Memory B cell (primary cell): ENCODE data around the gene COMMD3.

ENCODE experiments used
- ATAC-seq: fragments of 150-1000 bp; cut with Tn5 transposase; 2 replicates; pipeline ENCODE4 v1.10.0; 2021; ENCODE audit warnings: low read depth, mild to moderate bottlenecking, moderate library complexity
- DNase-seq, 2 donors: peaks; one replicate each; pipeline ENCODE4 v3.0.0; 2022; ENCODE audit warnings: low spot score in 2 of 2
- H3K27ac Mint-ChIP-seq: one replicate; pipeline ENCODE4 v1.8.0; 2022; ENCODE audit warnings: mild to moderate bottlenecking, moderate library complexity, mixed read lengths
- H3K27me3 Mint-ChIP-seq: one replicate; pipeline ENCODE4 v1.8.0; 2022; ENCODE audit warnings: mixed read lengths
- H3K36me3 Mint-ChIP-seq: one replicate; pipeline ENCODE4 v1.8.0; 2022; ENCODE audit warnings: mild to moderate bottlenecking, mixed read lengths
- H3K4me1 Mint-ChIP-seq: one replicate; pipeline ENCODE4 v1.8.0; 2022; ENCODE audit warnings: mixed read lengths
- H3K4me3 Mint-ChIP-seq: one replicate; pipeline ENCODE4 v1.8.0; 2022; ENCODE audit warnings: mild to moderate bottlenecking, moderate library complexity, mixed read lengths
- H3K9me3 Mint-ChIP-seq: one replicate; pipeline ENCODE4 v1.8.0; 2022; ENCODE audit warnings: mixed read lengths

COMMD3 gene

DNA sequence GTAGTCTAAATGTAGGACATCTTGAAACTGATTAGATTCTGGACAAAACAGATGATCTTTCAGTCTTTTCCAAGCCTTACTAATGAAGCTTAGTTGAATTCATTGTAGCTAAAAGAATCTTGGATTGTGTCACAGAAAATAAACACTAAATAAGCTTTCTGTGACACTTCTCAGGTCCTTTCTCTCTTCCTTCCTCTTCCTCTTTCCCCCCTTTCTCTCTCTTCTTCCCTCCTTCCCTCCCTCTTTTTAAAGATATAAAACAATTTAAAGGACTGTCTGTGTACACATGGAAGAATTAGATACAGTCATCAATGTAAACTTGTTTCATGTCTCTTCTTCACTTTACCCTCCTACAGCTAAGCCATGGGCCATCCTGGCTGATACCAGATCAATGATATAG is 5.3 kb upstream of the COMMD3 start:
- no peaks in the 10 kb centered on the region for H3K36me3 Mint-ChIP-seq
- H3K4me3 Mint-ChIP-seq: no peak overlapping the region
- H3K9me3 Mint-ChIP-seq: no peaks in the 10 kb centered on the region
- DNase-seq (no peak), ATAC-seq (no peak)
- H3K27ac Mint-ChIP-seq: no peak overlapping the region
- H3K27me3 Mint-ChIP-seq: no peaks in the 10 kb centered on the region
- H3K4me1 Mint-ChIP-seq: peaks cover 4% of the 10 kb centered on the region

DNA sequence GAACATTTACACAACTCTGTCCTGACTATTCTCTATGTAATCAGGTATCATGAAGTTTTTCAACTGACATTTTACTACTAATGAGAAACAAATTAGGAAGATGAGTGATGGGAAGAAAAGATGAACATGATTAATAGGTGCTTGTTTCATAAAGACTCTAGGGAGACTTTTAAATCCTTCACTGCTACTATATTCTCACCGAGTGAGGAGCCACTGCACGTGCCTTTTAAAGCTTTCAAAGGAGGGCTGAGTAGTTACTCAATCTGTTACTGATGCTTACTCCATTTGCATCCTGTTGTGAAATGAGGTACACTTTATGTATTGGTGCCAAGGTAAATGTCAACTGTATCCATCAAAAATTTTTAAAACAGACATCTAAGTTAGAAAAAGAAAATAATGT is 1.3 kb upstream of the COMMD3 start:
- Mint-ChIP-seq H3K27ac (peak overlapping the region; percentile 98), H3K9me3 (no peaks in the 10 kb centered on the region), H3K27me3 (no peaks in the 10 kb centered on the region), H3K4me3 (no peak overlapping the region), H3K36me3 (no peaks in the 10 kb centered on the region), H3K4me1 (peaks cover 6% of the 10 kb centered on the region)
- ATAC-seq (no peak), DNase-seq (no peak)

DNA sequence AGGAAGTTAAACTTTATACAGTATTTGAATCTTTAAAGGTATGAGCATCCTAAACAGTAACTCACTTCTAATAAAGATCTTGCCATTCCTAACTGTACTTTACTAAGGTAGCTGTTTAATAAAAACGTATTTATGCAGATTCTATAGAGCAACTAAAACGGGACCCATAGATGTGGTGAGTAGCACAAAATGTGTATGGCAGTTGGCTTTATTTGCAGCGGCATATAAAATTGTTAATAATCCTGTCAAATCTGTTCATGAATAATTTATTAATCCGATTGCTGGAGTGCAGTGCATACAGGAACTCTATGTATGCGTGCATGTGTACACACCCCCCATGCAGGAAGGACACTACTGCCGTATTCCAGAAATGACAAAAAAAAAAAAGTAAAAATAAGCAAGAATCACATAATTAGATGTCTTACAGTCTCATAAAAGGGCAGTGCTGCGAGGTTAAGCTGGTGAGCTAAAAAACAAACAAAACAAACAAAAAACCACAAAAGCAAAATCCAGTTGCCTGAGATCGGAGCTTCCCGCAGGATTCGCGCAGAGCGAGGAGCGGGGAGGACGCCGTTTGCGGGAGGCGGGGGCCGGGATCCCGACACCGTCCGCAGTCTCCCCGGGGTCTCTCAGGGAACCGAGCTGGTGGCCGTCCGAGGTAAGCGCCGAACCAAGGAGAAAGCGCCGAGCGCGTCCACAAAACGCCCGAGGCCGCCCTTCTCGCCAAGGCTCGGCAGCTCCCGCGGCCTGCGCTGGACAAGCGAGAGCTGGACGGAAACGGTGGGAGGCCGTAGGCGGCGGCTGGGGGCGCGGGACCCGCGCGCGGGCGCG is 518 bp upstream of the COMMD3 start:
- DNase-seq (no peak), ATAC-seq (peak; percentile 20)
- H3K36me3 Mint-ChIP-seq: peaks cover 2% of the 10 kb centered on the region
- H3K27ac Mint-ChIP-seq: peak overlapping the region; percentile 98
- no peaks in the 10 kb centered on the region for H3K9me3 Mint-ChIP-seq
- H3K4me1 Mint-ChIP-seq: peaks cover 10% of the 10 kb centered on the region
- peak overlapping the region; percentile 99 for H3K4me3 Mint-ChIP-seq
- no peaks in the 10 kb centered on the region for H3K27me3 Mint-ChIP-seq

DNA sequence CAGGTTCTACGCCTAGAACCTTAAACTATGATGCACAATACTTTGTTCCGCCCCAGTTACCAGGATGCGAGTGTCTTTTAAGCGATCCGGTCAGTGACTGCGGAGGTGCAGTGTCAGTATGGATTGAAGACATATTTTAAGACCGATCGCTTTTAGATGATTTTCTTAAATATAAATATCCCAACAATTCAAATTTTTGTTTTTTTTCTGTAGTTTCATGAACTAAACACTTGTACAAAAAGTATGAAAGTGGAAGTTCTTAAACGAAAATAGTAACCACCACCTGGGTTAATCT is 835 bp downstream of the COMMD3 start:
- Mint-ChIP-seq H3K4me1 (peaks cover 10% of the 10 kb centered on the region), H3K36me3 (peaks cover 2% of the 10 kb centered on the region), H3K27me3 (no peaks in the 10 kb centered on the region), H3K4me3 (peak overlapping the region; percentile 90), H3K27ac (peak overlapping the region; percentile 98), H3K9me3 (no peaks in the 10 kb centered on the region)
- ATAC-seq (peak; percentile 26), DNase-seq (no peak)

DNA sequence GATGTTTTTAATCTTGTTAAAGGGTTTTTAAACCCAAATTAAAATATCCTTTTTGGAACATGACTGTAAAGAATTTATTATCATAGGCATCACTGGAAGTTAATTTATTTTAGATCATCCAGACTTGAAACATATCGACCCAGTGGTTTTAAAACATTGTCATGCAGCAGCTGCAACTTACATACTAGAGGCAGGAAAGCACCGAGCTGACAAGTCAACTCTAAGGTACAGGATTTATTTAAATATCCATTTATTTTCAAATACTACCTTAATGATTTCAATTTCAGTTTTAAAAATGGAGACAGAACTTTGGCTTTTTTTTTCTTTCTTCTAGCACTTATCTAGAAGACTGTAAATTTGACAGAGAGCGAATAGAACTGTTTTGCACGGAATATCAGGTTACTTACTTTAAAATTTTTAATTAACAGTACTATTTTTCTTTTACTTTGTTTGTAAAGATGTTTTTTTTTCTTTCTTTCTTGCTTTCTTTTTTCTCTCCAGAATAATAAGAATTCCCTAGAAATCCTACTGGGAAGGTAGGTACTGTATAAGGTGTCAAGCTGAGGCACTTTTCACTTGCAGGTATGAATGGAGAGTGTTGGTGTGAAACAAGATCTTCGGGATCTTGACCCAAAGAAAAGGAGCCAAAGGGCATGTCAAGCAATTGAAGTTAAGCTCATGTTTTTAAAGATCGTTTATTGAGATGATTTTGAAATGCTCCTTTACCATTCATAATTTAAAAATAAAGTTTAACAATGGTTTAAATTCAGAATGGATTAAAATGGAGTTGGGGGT is 1.8 kb downstream of the COMMD3 start:
- H3K36me3 Mint-ChIP-seq: peaks cover 2% of the 10 kb centered on the region
- DNase-seq (no peak), ATAC-seq (no peak)
- H3K4me3 Mint-ChIP-seq: peak overlapping the region; percentile 11
- H3K4me1 Mint-ChIP-seq: peaks cover 18% of the 10 kb centered on the region
- H3K27ac Mint-ChIP-seq: peak overlapping the region; percentile 98
- H3K27me3 Mint-ChIP-seq: no peaks in the 10 kb centered on the region
- no peaks in the 10 kb centered on the region for H3K9me3 Mint-ChIP-seq

DNA sequence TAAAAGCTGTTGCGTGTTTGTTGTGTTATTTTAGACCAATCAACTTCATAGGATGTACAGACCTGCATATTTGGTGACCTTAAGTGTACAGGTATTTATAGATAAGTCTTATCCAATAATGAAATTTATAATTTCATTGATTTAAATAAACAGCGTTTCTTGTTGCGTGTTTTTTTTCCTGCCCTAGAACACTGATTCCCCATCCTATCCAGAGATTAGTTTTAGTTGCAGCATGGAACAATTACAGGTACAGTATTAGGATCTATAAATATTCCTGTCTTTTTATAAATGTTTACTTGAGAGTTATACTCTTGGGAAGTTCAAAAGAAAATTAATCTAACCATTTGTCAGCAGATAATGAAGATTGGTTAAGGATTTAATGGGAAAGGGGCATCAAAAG is 2.6 kb downstream of the COMMD3 start:
- Mint-ChIP-seq H3K9me3 (no peaks in the 10 kb centered on the region), H3K36me3 (peaks cover 2% of the 10 kb centered on the region), H3K27me3 (no peaks in the 10 kb centered on the region), H3K4me3 (no peak overlapping the region), H3K27ac (no peak overlapping the region), H3K4me1 (peaks cover 24% of the 10 kb centered on the region)
- ATAC-seq (no peak), DNase-seq (no peak)

DNA sequence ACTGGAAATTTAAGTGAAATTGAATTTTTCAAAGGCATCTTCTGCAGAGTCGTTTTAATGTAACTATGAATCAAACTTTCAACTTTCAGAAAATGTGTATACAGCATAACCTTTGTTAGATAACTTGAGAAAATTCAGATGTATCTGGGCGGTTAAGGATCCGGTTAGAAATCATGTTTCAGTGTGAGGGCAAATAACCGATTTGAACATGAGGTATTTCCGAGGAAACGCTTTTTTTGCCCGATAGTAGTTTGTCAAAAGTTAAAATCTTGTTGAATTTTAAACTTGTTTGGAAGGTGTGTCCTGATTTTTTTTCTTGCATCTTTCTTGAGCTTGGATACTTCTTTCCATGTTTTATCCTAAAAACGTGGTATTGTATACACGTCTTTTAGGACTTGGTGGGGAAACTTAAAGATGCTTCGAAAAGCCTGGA is 3.4 kb downstream of the COMMD3 start:
- Mint-ChIP-seq H3K4me1 (peaks cover 31% of the 10 kb centered on the region), H3K9me3 (no peaks in the 10 kb centered on the region), H3K4me3 (peak overlapping the region; percentile 91), H3K27me3 (no peaks in the 10 kb centered on the region), H3K27ac (peak overlapping the region; percentile 96), H3K36me3 (peaks cover 2% of the 10 kb centered on the region)
- ATAC-seq (no peak), DNase-seq (no peak)

DNA sequence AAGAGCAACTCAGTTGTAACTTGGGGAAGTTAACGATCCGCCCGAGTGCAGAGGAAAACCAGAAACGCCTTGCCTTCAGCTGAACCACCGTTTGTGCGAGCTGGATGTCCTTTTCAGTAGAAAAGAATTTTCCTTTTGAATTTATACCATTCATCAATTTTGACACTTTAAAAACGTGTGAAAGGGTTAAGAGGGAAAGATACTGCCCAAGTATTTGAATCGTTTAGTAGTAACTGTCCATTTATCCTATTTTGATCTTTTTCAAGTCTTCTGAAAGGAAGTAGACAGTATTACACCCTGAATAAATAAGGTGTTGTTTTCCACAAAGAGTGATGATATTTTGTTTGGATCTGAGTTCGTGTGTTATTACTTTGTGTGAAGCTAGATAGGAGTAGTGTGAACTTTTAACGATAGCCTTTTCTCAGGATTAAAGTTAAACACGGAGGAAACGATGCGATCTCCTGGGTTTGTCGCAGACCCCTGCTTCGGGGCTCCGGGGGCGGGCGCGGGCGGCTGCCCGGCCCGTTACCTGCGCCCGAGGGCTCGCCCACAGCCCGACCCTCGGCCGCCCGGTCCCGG is 3.9 kb downstream of the COMMD3 start:
- no peaks in the 10 kb centered on the region for H3K9me3 Mint-ChIP-seq
- DNase-seq (no peak), ATAC-seq (no peak)
- peak overlapping the region; percentile 91 for H3K4me3 Mint-ChIP-seq
- H3K27ac Mint-ChIP-seq: peak overlapping the region; percentile 96
- no peaks in the 10 kb centered on the region for H3K27me3 Mint-ChIP-seq
- H3K4me1 Mint-ChIP-seq: peaks cover 36% of the 10 kb centered on the region
- peaks cover 2% of the 10 kb centered on the region for H3K36me3 Mint-ChIP-seq

DNA sequence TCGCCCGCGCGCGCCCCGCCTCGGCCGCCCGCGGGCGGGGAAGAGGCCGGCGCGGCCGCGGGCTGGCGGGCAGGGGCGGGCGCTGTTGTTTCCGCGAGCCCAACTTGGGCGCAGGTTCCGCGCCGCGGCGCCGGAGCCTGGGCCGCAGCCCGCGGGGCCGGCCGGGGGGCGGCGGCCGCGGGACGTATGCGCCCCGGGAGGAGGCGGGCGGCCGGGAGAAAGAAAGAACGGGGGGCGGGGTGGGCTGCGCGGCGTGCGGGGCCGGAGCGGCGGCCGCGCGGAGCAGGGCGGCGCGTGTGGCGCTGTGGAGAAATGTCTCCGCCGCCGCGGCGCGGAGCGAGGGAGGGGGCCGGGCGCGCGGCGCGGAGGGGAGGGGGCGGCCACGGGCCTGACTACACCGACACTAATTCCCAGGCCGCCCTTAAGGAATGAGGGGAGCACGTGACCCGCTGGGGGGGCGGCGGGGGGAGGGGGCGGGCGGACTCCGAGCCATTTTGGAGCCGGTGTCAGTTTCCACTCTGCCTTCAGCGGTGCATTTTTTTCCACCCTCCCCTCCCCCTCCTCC is 4.5 kb downstream of the COMMD3 start, which contains the start of gene BMI1:
TSS of gene BMI1 (plus strand) at position 509 of the 565 bp plus-strand sequence. CDS start 5,351 bp downstream, outside the sequence.
- H3K4me1 Mint-ChIP-seq: peaks cover 32% of the 10 kb centered on the region
- DNase-seq (peak in 1 of 2 donors; percentile 48), ATAC-seq (peak; percentile 10)
- H3K36me3 Mint-ChIP-seq: peaks cover 2% of the 10 kb centered on the region
- H3K4me3 Mint-ChIP-seq: peak within 1 kb of the TSS; percentile 92
- no peaks in the 10 kb centered on the region for H3K9me3 Mint-ChIP-seq
- H3K27me3 Mint-ChIP-seq: no peaks in the 10 kb centered on the region
- peak within 1 kb of the TSS; percentile 96 for H3K27ac Mint-ChIP-seq

DNA sequence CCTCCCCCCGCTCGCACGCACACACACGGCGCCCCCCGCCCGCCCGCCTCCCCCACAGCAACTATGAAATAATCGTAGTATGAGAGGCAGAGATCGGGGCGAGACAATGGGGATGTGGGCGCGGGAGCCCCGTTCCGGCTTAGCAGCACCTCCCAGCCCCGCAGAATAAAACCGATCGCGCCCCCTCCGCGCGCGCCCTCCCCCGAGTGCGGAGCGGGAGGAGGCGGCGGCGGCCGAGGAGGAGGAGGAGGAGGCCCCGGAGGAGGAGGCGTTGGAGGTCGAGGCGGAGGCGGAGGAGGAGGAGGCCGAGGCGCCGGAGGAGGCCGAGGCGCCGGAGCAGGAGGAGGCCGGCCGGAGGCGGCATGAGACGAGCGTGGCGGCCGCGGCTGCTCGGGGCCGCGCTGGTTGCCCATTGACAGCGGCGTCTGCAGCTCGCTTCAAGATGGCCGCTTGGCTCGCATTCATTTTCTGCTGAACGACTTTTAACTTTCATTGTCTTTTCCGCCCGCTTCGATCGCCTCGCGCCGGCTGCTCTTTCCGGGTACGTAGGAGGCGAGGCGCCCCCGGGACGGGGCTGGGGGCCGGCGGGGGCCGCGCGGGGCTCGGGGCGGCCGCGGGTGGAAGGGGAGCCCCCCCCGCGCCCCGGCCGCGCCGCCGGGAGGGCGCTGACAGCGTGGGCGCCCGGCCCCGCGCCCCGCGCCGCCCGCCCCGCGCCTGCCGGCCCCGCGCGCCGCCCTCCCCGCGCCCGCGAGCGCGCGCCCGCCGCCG is 5.2 kb downstream of the COMMD3 start:
- H3K27ac Mint-ChIP-seq: peak overlapping the region; percentile 90
- H3K9me3 Mint-ChIP-seq: no peaks in the 10 kb centered on the region
- DNase-seq (peak in 1 of 2 donors; percentile 74), ATAC-seq (peak; percentile 36)
- H3K4me1 Mint-ChIP-seq: peaks cover 36% of the 10 kb centered on the region
- H3K27me3 Mint-ChIP-seq: no peaks in the 10 kb centered on the region
- H3K36me3 Mint-ChIP-seq: peaks cover 2% of the 10 kb centered on the region
- H3K4me3 Mint-ChIP-seq: peak overlapping the region; percentile 92

DNA sequence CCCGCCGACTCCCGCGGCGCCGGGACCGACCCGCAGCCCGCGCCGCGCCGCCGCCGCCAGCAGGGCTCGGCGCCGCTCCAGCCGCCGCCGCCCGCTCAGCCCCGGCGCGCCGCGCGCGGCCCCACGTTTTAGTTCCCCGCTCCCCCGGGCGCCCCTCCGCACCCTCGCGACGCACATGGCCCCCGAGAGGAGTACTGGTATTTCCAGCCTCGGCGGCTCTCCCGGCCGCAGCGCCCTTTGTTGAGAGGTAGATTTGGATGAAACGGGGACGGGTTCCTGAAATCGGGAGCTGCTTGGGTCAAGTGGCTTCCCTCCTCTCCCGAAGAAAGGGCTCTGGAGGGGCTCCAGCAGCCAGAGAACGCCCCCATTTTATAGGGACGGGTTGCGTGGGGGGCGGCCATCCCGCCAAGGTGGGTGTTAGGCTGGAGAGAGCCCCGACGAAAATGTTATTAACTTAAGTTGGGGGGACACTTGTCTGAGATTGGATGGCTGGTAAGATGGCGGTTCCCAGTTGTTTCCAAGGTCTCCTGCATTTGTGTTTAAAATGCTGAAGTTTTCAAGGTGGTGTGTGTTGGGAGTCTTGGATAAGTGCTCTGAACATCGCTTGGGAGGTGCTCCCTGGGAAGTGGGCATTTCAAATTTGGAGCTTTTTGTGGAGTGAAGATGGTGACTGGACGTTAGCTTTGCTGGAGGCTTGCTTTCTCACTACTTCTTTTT is 5.9 kb downstream of the COMMD3 start:
- Mint-ChIP-seq H3K9me3 (no peaks in the 10 kb centered on the region), H3K27ac (peak overlapping the region; percentile 90), H3K4me1 (peaks cover 33% of the 10 kb centered on the region), H3K27me3 (no peaks in the 10 kb centered on the region), H3K36me3 (peaks cover 2% of the 10 kb centered on the region), H3K4me3 (peak overlapping the region; percentile 91)
- DNase-seq: peak in 1 of 2 donors; percentile 43
- ATAC-seq: no peak

DNA sequence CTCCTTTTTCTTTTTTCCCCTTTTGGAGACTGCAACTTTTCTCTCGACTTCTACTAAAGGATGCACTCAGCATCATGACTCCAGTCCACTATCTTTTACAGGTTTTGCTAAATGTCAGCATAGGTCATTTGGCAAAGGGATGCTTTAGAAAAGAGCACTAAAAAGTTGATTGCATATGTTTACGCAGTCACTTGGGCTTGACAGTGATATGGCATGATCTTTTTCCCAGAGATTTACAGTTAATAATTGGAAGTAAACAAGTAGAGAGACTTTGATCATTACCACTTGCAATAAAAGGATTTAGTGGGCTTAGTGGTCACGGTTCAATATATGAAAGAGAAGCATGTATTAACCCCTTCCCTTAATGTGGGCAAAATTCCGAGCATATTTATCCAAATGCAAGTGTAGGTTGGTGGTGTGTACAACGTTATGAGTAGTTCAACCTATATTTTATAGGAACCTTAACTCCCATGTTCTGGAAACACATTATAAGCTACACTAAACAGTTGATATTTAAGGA is 6.5 kb downstream of the COMMD3 start:
- H3K9me3 Mint-ChIP-seq: no peaks in the 10 kb centered on the region
- H3K36me3 Mint-ChIP-seq: peaks cover 4% of the 10 kb centered on the region
- peak overlapping the region; percentile 91 for H3K4me3 Mint-ChIP-seq
- H3K27me3 Mint-ChIP-seq: no peaks in the 10 kb centered on the region
- DNase-seq (no peak), ATAC-seq (no peak)
- H3K27ac Mint-ChIP-seq: peak overlapping the region; percentile 90
- peaks cover 33% of the 10 kb centered on the region for H3K4me1 Mint-ChIP-seq
